GM21619 (cell line): ENCODE results near the gene APBA1.

ENCODE experiments used
- ATAC-seq: cut with Tn5 transposase; IDR thresholded peaks from one replicate; pipeline ENCODE4 v1.9.1; 2021; ENCODE audit not compliant: unreplicated experiment

Gene APBA1

GRCh38 chr9:69535286-69535832 lies 136.8 kb downstream of the APBA1 start:
- no peak for ATAC-seq

GRCh38 chr9:69532396-69532795 lies 139.8 kb downstream of the APBA1 start:
- ATAC-seq: no peak

- no peak for ATAC-seq
Measured at GRCh38 chr9:69527454-69527853, 144.7 kb downstream of the APBA1 start.

- ATAC-seq: no peak
Measured at GRCh38 chr9:69526699-69527098, 145.5 kb downstream of the APBA1 start.

GRCh38 chr9:69519470-69520240 lies 152.5 kb downstream of the APBA1 start:
- ATAC-seq: peak; percentile 94

GRCh38 chr9:69516353-69517322 lies 155.5 kb downstream of the APBA1 start:
- no peak for ATAC-seq

GRCh38 chr9:69515810-69516209 lies 156.4 kb downstream of the APBA1 start:
- ATAC-seq: no peak

- no peak for ATAC-seq
Measured at GRCh38 chr9:69513141-69513820, 158.9 kb downstream of the APBA1 start.

GRCh38 chr9:69504058-69504457 lies 168.1 kb downstream of the APBA1 start:
- ATAC-seq: no peak

- no peak for ATAC-seq
Measured at GRCh38 chr9:69502671-69503301, 169.4 kb downstream of the APBA1 start.

- no peak for ATAC-seq
Measured at GRCh38 chr9:69500896-69501295, 171.3 kb downstream of the APBA1 start.

GRCh38 chr9:69499959-69500358 lies 172.2 kb downstream of the APBA1 start:
- ATAC-seq: no peak

- ATAC-seq: no peak
Measured at GRCh38 chr9:69499407-69499806, 172.8 kb downstream of the APBA1 start.

GRCh38 chr9:69498470-69498869 lies 173.7 kb downstream of the APBA1 start:
- no peak for ATAC-seq

GRCh38 chr9:69497816-69498215 lies 174.4 kb downstream of the APBA1 start:
- ATAC-seq: no peak

- peak; percentile 56 for ATAC-seq
Measured at GRCh38 chr9:69496846-69497450, 175.2 kb downstream of the APBA1 start.

- ATAC-seq: no peak
Measured at GRCh38 chr9:69495296-69495695, 176.9 kb downstream of the APBA1 start.

- ATAC-seq: no peak
Measured at GRCh38 chr9:69494763-69495162, 177.4 kb downstream of the APBA1 start.

GRCh38 chr9:69494208-69494607 lies 178.0 kb downstream of the APBA1 start:
- ATAC-seq: no peak

- no peak for ATAC-seq
Measured at GRCh38 chr9:69486498-69486897, 185.7 kb downstream of the APBA1 start.
